A673 (cell line): ENCODE measurements around the gene ABI3BP. TPM values are rescaled to one million over a fixed set of nuclear protein-coding genes. Genes with fewer than 3 reads are reported as not detected.

ENCODE experiments used
- BruUV-seq: library from RNA; stranded (reverse); fragments of 400-500 nt; replicated peaks from 2 replicates; lab custom pipeline; 2021; lab: Mats Ljungman, UMichigan
- CTCF ChIA-PET: fragments of 300-600 bp; sonication (Branson Sonifier 250); formaldehyde crosslinking; loops from one replicate; lab custom pipeline; 2022; ENCODE audit warnings: antibody characterized with exemption; lab: Charles Lee
- POLR2A ChIA-PET: fragments of 300-600 bp; sonication (Branson Sonifier 250); formaldehyde crosslinking; loops from one replicate; lab custom pipeline; 2022; ENCODE audit warnings: antibody characterized with exemption; ENCODE audit not compliant: low non-redundant PET; lab: Charles Lee
- DNase-seq: peaks from one replicate; pipeline ENCODE4 v3.0.0-alpha.2; 2015; ENCODE audit warnings: low spot score
- H3K27ac ChIP-seq: fragments of 200-600 bp; sonication (generic); 2 replicates; pipeline ENCODE4 v1.5.1; 2016; ENCODE audit warnings: mixed run types, low read depth, mild to moderate bottlenecking, mixed read lengths, antibody characterized with exemption, low read length; ENCODE audit not compliant: poor library complexity, severe bottlenecking
- H3K27me3 ChIP-seq: fragments of 200-600 bp; sonication (generic); replicated peaks from 2 replicates; pipeline ENCODE4 v1.6.1; 2017; ENCODE audit warnings: mixed run types, low read depth, mild to moderate bottlenecking, mixed read lengths, antibody characterized with exemption, low read length; ENCODE audit not compliant: insufficient read depth, poor library complexity
- H3K36me3 ChIP-seq: fragments of 200-600 bp; sonication (generic); 2 replicates; pipeline ENCODE4 v1.6.1; 2016; ENCODE audit warnings: mixed run types, mild to moderate bottlenecking, mixed read lengths, antibody characterized with exemption, low read length; ENCODE audit not compliant: insufficient read depth, poor library complexity, severe bottlenecking
- H3K4me1 ChIP-seq: fragments of 200-600 bp; sonication (generic); 2 replicates; pipeline ENCODE4 v1.6.1; 2017; ENCODE audit warnings: mixed run types, mild to moderate bottlenecking, mixed read lengths, antibody characterized with exemption, low read length; ENCODE audit not compliant: insufficient read depth, poor library complexity, severe bottlenecking
- H3K4me3 ChIP-seq: fragments of 200-600 bp; sonication (generic); 2 replicates; pipeline ENCODE4 v1.5.1; 2016; ENCODE audit warnings: low read depth, mixed run types, mild to moderate bottlenecking, mixed read lengths, low read length; ENCODE audit not compliant: poor library complexity, severe bottlenecking
- H3K9me3 ChIP-seq: fragments of 200-600 bp; sonication (generic); 2 replicates; pipeline ENCODE4 v1.6.1; 2016; ENCODE audit warnings: mixed run types, low read depth, mild to moderate bottlenecking, mixed read lengths, antibody characterized with exemption, low read length; ENCODE audit not compliant: poor library complexity, severe bottlenecking
- EZH2 ChIP-seq: fragments of 200-600 bp; sonication (generic); IDR thresholded peaks from 2 replicates; pipeline ENCODE4 v1.6.1; 2017; ENCODE audit warnings: borderline replicate concordance, low read depth, mild to moderate bottlenecking, mixed read lengths, antibody characterized with exemption, low read length; ENCODE audit not compliant: poor library complexity, severe bottlenecking
- intact Hi-C: fragments of 100-400 bp; cut with micrococcal nuclease; formaldehyde crosslinking; loops from one replicate; pipeline ENCODE4 v1.10.0; 2022; ENCODE audit not compliant: unreplicated experiment
- total RNA-seq: library from RNA; stranded (reverse); gene quantifications from 2 replicates; pipeline ENCODE4 v1.2.3, GENCODE V29; 2021
- TF ChIP-seq, protein P1 (sequence below): fragments of 300-800, 200-600 bp; sonication (generic); conservative IDR thresholded peaks from 2 replicates; pipeline ENCODE4 v1.5.1; 2017; ENCODE audit warnings: low read depth, mild to moderate bottlenecking, antibody characterized with exemption, low read length, moderate library complexity, mixed read lengths

ABI3BP gene
- total RNA-seq, 1 experiment from 2014 or later: 5.2 TPM

DNA sequence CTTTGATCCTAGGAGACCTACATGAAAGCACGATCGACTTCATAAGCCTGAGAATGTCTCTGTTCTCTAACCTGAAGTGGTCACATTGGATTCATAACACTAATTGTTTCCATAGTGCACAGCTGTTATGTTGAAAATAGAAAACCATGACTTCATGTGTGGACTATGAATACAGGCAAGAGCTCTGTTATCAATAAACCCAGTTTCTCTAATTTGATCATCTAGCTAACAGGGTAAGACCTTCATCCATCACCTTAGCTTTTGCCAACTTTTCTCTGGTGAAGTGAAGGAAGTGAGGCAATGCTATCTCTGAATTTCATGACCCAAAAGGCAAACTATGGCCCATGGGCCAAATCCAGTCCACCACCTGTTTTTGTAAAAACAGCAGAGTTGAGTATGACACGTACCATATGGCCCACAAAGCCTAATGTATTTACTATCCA, 27.2 kb downstream of the ABI3BP start:
- Histone ChIP-seq H3K9me3 (no peaks in the 10 kb centered on the region), H3K36me3 (no peaks in the 10 kb centered on the region), H3K27ac (no peak overlapping the region), H3K27me3 (no peaks in the 10 kb centered on the region), H3K4me3 (no peak overlapping the region), H3K4me1 (no peaks in the 10 kb centered on the region)
- no peak for TF ChIP-seq EZH2
- TF ChIP-seq, protein P1, sequence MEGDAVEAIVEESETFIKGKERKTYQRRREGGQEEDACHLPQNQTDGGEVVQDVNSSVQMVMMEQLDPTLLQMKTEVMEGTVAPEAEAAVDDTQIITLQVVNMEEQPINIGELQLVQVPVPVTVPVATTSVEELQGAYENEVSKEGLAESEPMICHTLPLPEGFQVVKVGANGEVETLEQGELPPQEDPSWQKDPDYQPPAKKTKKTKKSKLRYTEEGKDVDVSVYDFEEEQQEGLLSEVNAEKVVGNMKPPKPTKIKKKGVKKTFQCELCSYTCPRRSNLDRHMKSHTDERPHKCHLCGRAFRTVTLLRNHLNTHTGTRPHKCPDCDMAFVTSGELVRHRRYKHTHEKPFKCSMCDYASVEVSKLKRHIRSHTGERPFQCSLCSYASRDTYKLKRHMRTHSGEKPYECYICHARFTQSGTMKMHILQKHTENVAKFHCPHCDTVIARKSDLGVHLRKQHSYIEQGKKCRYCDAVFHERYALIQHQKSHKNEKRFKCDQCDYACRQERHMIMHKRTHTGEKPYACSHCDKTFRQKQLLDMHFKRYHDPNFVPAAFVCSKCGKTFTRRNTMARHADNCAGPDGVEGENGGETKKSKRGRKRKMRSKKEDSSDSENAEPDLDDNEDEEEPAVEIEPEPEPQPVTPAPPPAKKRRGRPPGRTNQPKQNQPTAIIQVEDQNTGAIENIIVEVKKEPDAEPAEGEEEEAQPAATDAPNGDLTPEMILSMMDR: no peak
- POLR2A ChIA-PET: no interaction called here
- CTCF ChIA-PET: no interaction called here
- intact Hi-C loops: no loop called here
- no peak for DNase-seq
- no TSS peak for BruUV-seq

DNA sequence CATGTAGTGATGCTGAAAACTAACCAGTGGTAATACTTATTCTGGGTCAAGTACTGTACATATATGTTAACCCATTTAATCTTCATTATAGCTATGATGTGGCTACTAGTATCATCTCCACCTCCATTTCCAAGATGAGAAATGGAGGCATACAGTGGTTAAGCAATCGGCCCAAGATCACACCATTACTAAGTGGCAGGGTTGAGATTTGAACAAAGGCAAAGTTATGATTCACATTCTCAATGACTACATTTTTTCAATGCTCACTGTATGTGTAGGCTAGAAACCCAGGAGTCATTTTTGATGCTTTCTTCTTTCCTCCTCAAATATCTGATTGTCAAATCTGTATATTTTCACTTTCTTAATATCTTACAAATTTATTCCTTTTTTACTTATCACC, 30.2 kb downstream of the ABI3BP start:
- Histone ChIP-seq H3K27ac (no peak overlapping the region), H3K4me3 (no peak overlapping the region), H3K27me3 (no peaks in the 10 kb centered on the region), H3K9me3 (peaks cover 10% of the 10 kb centered on the region), H3K36me3 (no peaks in the 10 kb centered on the region), H3K4me1 (no peaks in the 10 kb centered on the region)
- no TSS peak for BruUV-seq
- TF ChIP-seq, protein P1: no peak
- TF ChIP-seq EZH2: no peak
- intact Hi-C loops: no loop called here
- CTCF ChIA-PET: no interaction called here
- POLR2A ChIA-PET: no interaction called here
- no peak for DNase-seq

DNA sequence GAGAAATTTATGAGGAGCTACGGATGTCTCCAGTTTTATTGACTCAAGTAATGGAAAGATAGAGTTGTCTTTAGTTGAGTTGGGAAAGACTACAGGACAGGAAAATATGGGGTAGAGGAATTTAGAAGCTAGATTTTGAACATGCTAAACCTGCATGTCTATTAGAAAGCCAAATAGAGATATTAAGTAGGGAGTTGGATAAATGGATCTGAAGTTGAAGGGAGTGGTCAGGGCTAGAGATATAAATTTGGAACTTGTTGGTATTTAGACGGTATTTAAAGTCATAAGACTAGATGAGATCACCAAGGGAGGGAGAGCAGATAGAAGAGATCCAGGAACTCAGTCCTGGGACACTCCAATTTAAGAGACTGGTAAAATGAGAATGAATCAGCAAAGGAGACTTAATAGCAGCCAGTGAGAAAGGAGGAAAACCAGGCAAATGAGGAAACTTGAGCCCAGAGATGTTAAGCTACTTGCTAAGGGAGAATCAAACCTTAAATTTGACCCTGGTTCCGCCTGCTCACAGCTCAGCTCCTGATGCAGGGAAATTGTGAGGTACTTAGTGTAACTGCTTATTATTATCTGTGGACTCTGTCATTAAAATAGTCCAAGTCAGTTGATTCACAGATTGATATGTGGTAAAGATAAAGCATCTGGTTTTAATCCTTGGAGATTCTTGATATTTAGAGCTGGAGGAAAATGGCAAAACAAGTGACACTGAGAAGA, 35.8 kb downstream of the ABI3BP start:
- no peak for DNase-seq
- Histone ChIP-seq H3K9me3 (peaks cover 10% of the 10 kb centered on the region), H3K4me3 (no peak overlapping the region), H3K27ac (no peak overlapping the region), H3K4me1 (no peaks in the 10 kb centered on the region), H3K36me3 (no peaks in the 10 kb centered on the region), H3K27me3 (no peaks in the 10 kb centered on the region)
- ChIA-PET CTCF (no interaction called here), POLR2A (no interaction called here)
- TF ChIP-seq EZH2: no peak
- TF ChIP-seq, protein P1: no peak
- intact Hi-C loops: no loop called here
- no TSS peak for BruUV-seq
